OCI-LY7 (cell line): ENCODE measurements around the gene STOML2. TPM values are rescaled to one million over a fixed set of nuclear protein-coding genes. Genes with fewer than 3 reads are reported as not detected.

Experiments used
- BruUV-seq: library from RNA; stranded (reverse); fragments of 400-500 nt; replicated peaks from 2 replicates; lab custom pipeline; 2021; lab: Mats Ljungman, UMichigan
- CTCF ChIA-PET: fragments of 300-600 bp; sonication (Branson Sonifier 250); formaldehyde crosslinking; loops from one replicate; lab custom pipeline; 2022; ENCODE audit warnings: antibody characterized with exemption; ENCODE audit not compliant: unreplicated experiment; lab: Charles Lee
- POLR2A ChIA-PET: fragments of 300-600 bp; sonication (Branson Sonifier 250); formaldehyde crosslinking; loops from one replicate; lab custom pipeline; 2022; ENCODE audit warnings: antibody characterized with exemption; lab: Charles Lee
- DNase-seq: peaks from one replicate; pipeline ENCODE4 v3.0.0-alpha.2; 2015; ENCODE audit warnings: low spot score
- H2AFZ ChIP-seq: fragments of 200-600 bp; sonication (generic), shearing (Covaris generic); 2 replicates; pipeline ENCODE4 v1.6.1; 2014; ENCODE audit warnings: mild to moderate bottlenecking, antibody characterized with exemption, low read length, moderate library complexity
- H3K27ac ChIP-seq: fragments of 200-600 bp; sonication (generic); 2 replicates; pipeline ENCODE4 v1.5.1; 2014; ENCODE audit warnings: mixed run types, low read depth, mild to moderate bottlenecking, moderate library complexity, low read length, inconsistent platforms; ENCODE audit not compliant: poor library complexity, severe bottlenecking
- H3K36me3 ChIP-seq: fragments of 200-600 bp; sonication (generic); 2 replicates; pipeline ENCODE4 v1.6.1; 2014; ENCODE audit warnings: mild to moderate bottlenecking, antibody characterized with exemption, low read length, moderate library complexity, mixed read lengths; ENCODE audit not compliant: insufficient read depth
- H3K4me1 ChIP-seq: fragments of 200-600 bp; sonication (generic); 2 replicates; pipeline ENCODE4 v1.5.1; 2014; ENCODE audit warnings: mild to moderate bottlenecking, low read length; ENCODE audit not compliant: insufficient read depth, poor library complexity, severe bottlenecking
- H3K4me2 ChIP-seq: fragments of 200-600 bp; sonication (generic); 2 replicates; pipeline ENCODE4 v1.6.1; 2014; ENCODE audit warnings: mild to moderate bottlenecking, low read length
- H3K4me3 ChIP-seq: fragments of 200-600 bp; sonication (generic); 2 replicates; pipeline ENCODE4 v1.5.1; 2014; ENCODE audit warnings: mild to moderate bottlenecking, low read depth, low read length; ENCODE audit not compliant: poor library complexity, severe bottlenecking
- H3K79me2 ChIP-seq: fragments of 200-600 bp; sonication (generic); 2 replicates; pipeline ENCODE4 v1.6.1; 2016; ENCODE audit warnings: low read depth, mild to moderate bottlenecking, low read length, moderate library complexity, mixed read lengths; ENCODE audit not compliant: insufficient read depth
- H3K9me2 ChIP-seq: fragments of 200-600 bp; sonication (generic); 2 replicates; pipeline ENCODE4 v1.6.1; 2016; ENCODE audit warnings: mild to moderate bottlenecking, low read length, mixed read lengths; ENCODE audit not compliant: insufficient read depth
- H3K9me3 ChIP-seq: fragments of 200-600 bp; sonication (generic); 2 replicates; pipeline ENCODE4 v1.6.1; 2014; ENCODE audit warnings: mild to moderate bottlenecking, mixed run types, low read length, mixed read lengths
- H4K20me1 ChIP-seq: fragments of 200-600 bp; sonication (generic); 2 replicates; pipeline ENCODE4 v1.6.1; 2014; ENCODE audit warnings: mild to moderate bottlenecking, antibody characterized with exemption, low read length, moderate library complexity, mixed read lengths; ENCODE audit not compliant: insufficient read depth
- CTCF ChIP-seq: fragments of 200-600 bp; sonication (generic); conservative IDR thresholded peaks from 2 replicates; pipeline ENCODE4 v1.5.1; 2014; ENCODE audit warnings: mild to moderate bottlenecking, antibody characterized with exemption, low read length, moderate library complexity, mixed read lengths
- EZH2phosphoT487 ChIP-seq: fragments of 200-600 bp; sonication (generic); IDR thresholded peaks from 2 replicates; pipeline ENCODE4 v1.6.1; 2018; ENCODE audit warnings: low read depth, borderline replicate concordance, mild to moderate bottlenecking, mixed run types, antibody characterized with exemption, low read length, moderate library complexity, mixed read lengths
- intact Hi-C: fragments of 100-400 bp; cut with micrococcal nuclease; formaldehyde crosslinking; loops from one replicate; pipeline ENCODE4 v1.10.0; 2022; ENCODE audit not compliant: unreplicated experiment
- total RNA-seq, 2 experiments: library from RNA; depleted of rRNA in 1 of 2; stranded (reverse); fragments of >200 nt in 1 of 2; shearing (Covaris generic) in 1 of 2; gene quantifications; 2 replicates each; pipeline ENCODE4 v1.2.3, GENCODE V29; 2014 to 2022

The STOML2 gene
- total RNA-seq, 2 experiments from 2014 or later, result 155 to 158 TPM

- Histone ChIP-seq H3K79me2 (peaks cover 13% of the 10 kb centered on the region; the same call in 1 of the 2 replicates), H4K20me1 (no peaks in the 10 kb centered on the region), H3K4me3 (no peak overlapping the region), H3K4me2 (no peak overlapping the region), H2AFZ (no peak overlapping the region), H3K27ac (no peak overlapping the region), H3K4me1 (peaks cover 22% of the 10 kb centered on the region), H3K9me3 (no peaks in the 10 kb centered on the region), H3K9me2 (no peaks in the 10 kb centered on the region), H3K36me3 (peaks cover 10% of the 10 kb centered on the region)
- no TSS peak for BruUV-seq
- DNase-seq, result no peak
- ChIA-PET CTCF (no interaction called here), POLR2A (interaction anchor here (0.9 kb wide), 1 partner anchor 34 kb away, joined by 3 read pairs; no protein-coding TSS in a partner anchor)
- TF ChIP-seq EZH2phosphoT487, result no peak
- TF ChIP-seq CTCF, result no peak
- intact Hi-C loops, result no loop called here
Measured at GRCh38 chr9:35105571-35106342, 2.8 kb upstream of the STOML2 start.

- H3K79me2 ChIP-seq, result peaks cover 13% of the 10 kb centered on the region; the same call in 1 of the 2 replicates
- POLR2A ChIA-PET, result no interaction called here
- no peak for DNase-seq
- CTCF ChIA-PET, result no interaction called here
- TF ChIP-seq CTCF, result no peak
- no peak for TF ChIP-seq EZH2phosphoT487
- H3K9me3 ChIP-seq, result no peaks in the 10 kb centered on the region
- no peaks in the 10 kb centered on the region for H4K20me1 ChIP-seq
- peaks cover 18% of the 10 kb centered on the region for H3K4me1 ChIP-seq
- no peak overlapping the region for H3K4me3 ChIP-seq
- intact Hi-C loops, result no loop called here
- no peak overlapping the region for H3K4me2 ChIP-seq
- H3K9me2 ChIP-seq, result no peaks in the 10 kb centered on the region
- no peak overlapping the region for H3K27ac ChIP-seq
- H3K36me3 ChIP-seq, result peaks cover 16% of the 10 kb centered on the region
- H2AFZ ChIP-seq, result no peak overlapping the region
- no TSS peak for BruUV-seq
Measured at GRCh38 chr9:35105126-35105525, 2.2 kb upstream of the STOML2 start.

- no peak overlapping the region for H3K4me3 ChIP-seq
- intact Hi-C loops, result no loop called here
- BruUV-seq, result no TSS peak
- ChIA-PET CTCF (no interaction called here), POLR2A (interaction anchor here (3.1 kb wide), 1 partner anchor 8 kb away, joined by 24 read pairs; no protein-coding TSS in a partner anchor)
- no peaks in the 10 kb centered on the region for H3K9me2 ChIP-seq
- DNase-seq, result no peak
- no peaks in the 10 kb centered on the region for H3K9me3 ChIP-seq
- peaks cover 22% of the 10 kb centered on the region for H3K36me3 ChIP-seq
- no peak overlapping the region for H3K4me2 ChIP-seq
- peaks cover 13% of the 10 kb centered on the region; the same call in 1 of the 2 replicates for H3K79me2 ChIP-seq
- no peak overlapping the region for H3K27ac ChIP-seq
- no peaks in the 10 kb centered on the region for H4K20me1 ChIP-seq
- H3K4me1 ChIP-seq, result peaks cover 18% of the 10 kb centered on the region
- H2AFZ ChIP-seq, result no peak overlapping the region
- TF ChIP-seq CTCF, result no peak
- no peak for TF ChIP-seq EZH2phosphoT487
Measured at GRCh38 chr9:35104586-35104985, 1.7 kb upstream of the STOML2 start.
